Neural crest cell (in vitro differentiated cells): ENCODE measurements around the gene OR51A7. TPM values are rescaled to one million over a fixed set of nuclear protein-coding genes. Genes with fewer than 3 reads are reported as not detected.

ENCODE experiments used
- DNase-seq: peaks from one replicate; pipeline ENCODE4 v3.0.0; 2021; ENCODE audit warnings: low read depth, mixed read lengths, low spot score
- H3K27ac Mint-ChIP-seq: one replicate; pipeline ENCODE4 v1.8.0; 2021; ENCODE audit warnings: mild to moderate bottlenecking, mixed read lengths; ENCODE audit not compliant: unreplicated experiment
- H3K27me3 Mint-ChIP-seq: 2 replicates; pipeline ENCODE4 v1.8.0; 2021; ENCODE audit warnings: low read depth, mild to moderate bottlenecking, mixed read lengths
- H3K36me3 Mint-ChIP-seq: 2 replicates; pipeline ENCODE4 v1.8.0; 2021; ENCODE audit warnings: low read depth, mild to moderate bottlenecking, mixed read lengths
- H3K4me1 Mint-ChIP-seq: 2 replicates; pipeline ENCODE4 v1.8.0; 2021; ENCODE audit warnings: mixed read lengths
- H3K4me3 Mint-ChIP-seq: one replicate; pipeline ENCODE4 v1.8.0; 2021; ENCODE audit warnings: mild to moderate bottlenecking, mixed read lengths
- H3K9me3 Mint-ChIP-seq: 2 replicates; pipeline ENCODE4 v1.8.0; 2021; ENCODE audit warnings: mixed read lengths
- total RNA-seq: library from RNA; stranded (reverse); gene quantifications from 2 replicates; pipeline ENCODE4 v1.2.1, GENCODE V29; 2021
- TF ChIP-seq, protein P1 (sequence below): fragments of 200-600 bp; sonication (generic); conservative IDR thresholded peaks from 2 replicates; pipeline ENCODE4 v1.5.0; 2021; ENCODE audit warnings: antibody characterized with exemption, mild to moderate bottlenecking

The OR51A7 gene
- total RNA-seq, 1 donor from 2014 or later = not detected

DNA sequence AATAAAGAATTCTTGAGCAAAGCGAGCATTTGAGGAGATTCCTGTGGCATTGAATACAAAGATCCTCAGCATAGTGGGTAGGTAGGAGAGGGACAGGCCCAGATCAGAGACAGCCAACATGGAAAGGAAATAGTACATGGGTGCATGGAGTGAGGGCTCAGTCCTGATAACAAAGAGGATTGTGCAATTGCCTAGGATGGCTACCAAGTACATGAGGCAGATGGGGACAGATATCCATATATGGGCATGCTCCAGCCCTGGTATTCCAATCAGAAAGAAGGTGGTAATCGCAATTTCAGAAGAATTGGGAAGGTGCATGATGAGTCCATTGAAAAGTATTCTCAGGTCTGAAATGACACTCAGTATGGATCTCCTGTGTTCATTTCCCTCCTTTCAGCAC, 13.3 kb upstream of the OR51A7 start:
- Mint-ChIP-seq H3K4me3 (no peak overlapping the region), H3K27me3 (no peaks in the 10 kb centered on the region), H3K36me3 (no peaks in the 10 kb centered on the region), H3K9me3 (no peaks in the 10 kb centered on the region), H3K4me1 (no peaks in the 10 kb centered on the region), H3K27ac (no peak overlapping the region)
- TF ChIP-seq, protein P1, sequence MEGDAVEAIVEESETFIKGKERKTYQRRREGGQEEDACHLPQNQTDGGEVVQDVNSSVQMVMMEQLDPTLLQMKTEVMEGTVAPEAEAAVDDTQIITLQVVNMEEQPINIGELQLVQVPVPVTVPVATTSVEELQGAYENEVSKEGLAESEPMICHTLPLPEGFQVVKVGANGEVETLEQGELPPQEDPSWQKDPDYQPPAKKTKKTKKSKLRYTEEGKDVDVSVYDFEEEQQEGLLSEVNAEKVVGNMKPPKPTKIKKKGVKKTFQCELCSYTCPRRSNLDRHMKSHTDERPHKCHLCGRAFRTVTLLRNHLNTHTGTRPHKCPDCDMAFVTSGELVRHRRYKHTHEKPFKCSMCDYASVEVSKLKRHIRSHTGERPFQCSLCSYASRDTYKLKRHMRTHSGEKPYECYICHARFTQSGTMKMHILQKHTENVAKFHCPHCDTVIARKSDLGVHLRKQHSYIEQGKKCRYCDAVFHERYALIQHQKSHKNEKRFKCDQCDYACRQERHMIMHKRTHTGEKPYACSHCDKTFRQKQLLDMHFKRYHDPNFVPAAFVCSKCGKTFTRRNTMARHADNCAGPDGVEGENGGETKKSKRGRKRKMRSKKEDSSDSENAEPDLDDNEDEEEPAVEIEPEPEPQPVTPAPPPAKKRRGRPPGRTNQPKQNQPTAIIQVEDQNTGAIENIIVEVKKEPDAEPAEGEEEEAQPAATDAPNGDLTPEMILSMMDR = no peak
- no peak for DNase-seq

GRCh38 chr11:4891996-4892640, 11.5 kb upstream of the OR51A7 start:
- H3K27ac Mint-ChIP-seq = no peak overlapping the region
- no peak for DNase-seq
- TF ChIP-seq, protein P1 = peak; percentile 30
- no peaks in the 10 kb centered on the region for H3K9me3 Mint-ChIP-seq
- no peak overlapping the region for H3K4me3 Mint-ChIP-seq
- no peaks in the 10 kb centered on the region for H3K36me3 Mint-ChIP-seq
- H3K27me3 Mint-ChIP-seq = no peaks in the 10 kb centered on the region
- H3K4me1 Mint-ChIP-seq = no peaks in the 10 kb centered on the region

- TF ChIP-seq, protein P1 = no peak
Observed at GRCh38 chr11:4916581-4916980, 13.0 kb downstream of the OR51A7 start.

GRCh38 chr11:4919250-4919649, 15.7 kb downstream of the OR51A7 start, which contains the start of gene OR51G2:
Gene OR51G2 (minus strand): TSS chr11:4919350. CDS start chr11:4915663, 3,687 bp downstream.
- Mint-ChIP-seq H3K4me3 (no peak within 1 kb of the TSS), H3K4me1 (no peaks in the 10 kb centered on the region), H3K27ac (no peak within 1 kb of the TSS), H3K27me3 (peaks cover 10% of the 10 kb centered on the region), H3K9me3 (no peaks in the 10 kb centered on the region), H3K36me3 (no peaks in the 10 kb centered on the region)
- no peak for DNase-seq
- TF ChIP-seq, protein P1 = no peak

More at GRCh38 chr11:4916581-4916980, 13.0 kb downstream of the OR51A7 start:
- Mint-ChIP-seq H3K27me3 (peaks cover 4% of the 10 kb centered on the region), H3K9me3 (no peaks in the 10 kb centered on the region), H3K4me3 (no peak overlapping the region), H3K27ac (no peak overlapping the region), H3K36me3 (no peaks in the 10 kb centered on the region), H3K4me1 (no peaks in the 10 kb centered on the region)
- no peak for DNase-seq

DNA sequence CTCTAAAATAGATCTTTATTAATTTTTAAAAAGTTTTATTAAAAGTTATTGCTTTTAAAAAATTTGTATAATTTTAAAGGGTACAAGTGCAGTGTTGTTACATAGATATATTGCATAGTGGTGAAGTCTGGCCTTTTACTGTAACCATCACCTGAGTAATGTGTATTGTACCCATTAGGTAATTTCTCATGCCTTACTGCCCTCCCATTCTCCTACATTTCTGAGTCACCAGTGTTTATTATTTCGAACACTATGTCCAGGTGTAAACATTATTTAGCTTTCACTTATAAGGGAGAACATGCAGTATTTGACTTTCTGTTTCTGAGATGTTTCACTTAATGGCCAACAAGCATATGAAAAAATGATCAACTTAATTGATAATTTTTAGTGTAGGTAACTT, 18.2 kb downstream of the OR51A7 start:
- H3K9me3 Mint-ChIP-seq = no peaks in the 10 kb centered on the region
- H3K27me3 Mint-ChIP-seq = peaks cover 15% of the 10 kb centered on the region
- H3K4me1 Mint-ChIP-seq = no peaks in the 10 kb centered on the region
- DNase-seq = no peak
- TF ChIP-seq, protein P1 = no peak
- no peak overlapping the region for H3K27ac Mint-ChIP-seq
- no peaks in the 10 kb centered on the region for H3K36me3 Mint-ChIP-seq
- H3K4me3 Mint-ChIP-seq = no peak overlapping the region
